Ovary (tissue), 1 donor: ENCODE results near the gene TNPO3.

Experiments
- EP300 ChIP-seq: sonication (generic); formaldehyde crosslinking; IDR thresholded peaks from one replicate; pipeline ENCODE4 v1.6.1; 2017; ENCODE audit warnings: antibody characterized with exemption
- POLR2A ChIP-seq: fragments of 450-650 bp; IDR thresholded peaks from one replicate; pipeline ENCODE4 v1.6.1; 2017; ENCODE audit warnings: antibody characterized with exemption, mild to moderate bottlenecking, moderate library complexity

DNA sequence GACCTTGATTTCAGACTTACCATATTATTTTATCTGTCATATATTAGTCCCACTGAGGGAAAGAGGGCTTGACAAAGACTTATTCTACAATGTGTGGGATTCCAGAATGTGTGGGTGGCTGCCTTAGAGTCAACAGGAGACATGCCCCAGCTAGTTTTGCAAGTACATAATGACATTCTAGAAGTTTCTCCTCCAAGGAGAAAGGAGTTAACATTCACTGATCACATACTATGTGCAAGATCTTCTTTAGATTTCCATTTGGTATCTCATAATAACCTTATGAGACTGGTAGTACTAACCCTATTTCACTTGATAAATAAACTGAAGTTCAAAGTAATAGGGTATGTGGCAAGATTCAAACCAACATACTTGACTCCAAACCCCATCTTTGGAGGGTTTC, 92.0 kb downstream of the TNPO3 start:
- no peak for TF ChIP-seq EP300
- TF ChIP-seq POLR2A = no peak
